ENCODE results near the gene GRIK4. TPM values are rescaled to one million over a fixed set of nuclear protein-coding genes. Genes with fewer than 3 reads are reported as not detected.
A peak's percentile ranks its signal among the peaks of the same experiment; 100 is the strongest.
"Not testable (repeated sequence)": the region's sequence is repeated elsewhere in the genome, so short reads cannot be mapped to it uniquely, and the experiment has no call there.

Gene GRIK4
- total RNA-seq, 1 experiment from 2014 or later = not detected

DNA sequence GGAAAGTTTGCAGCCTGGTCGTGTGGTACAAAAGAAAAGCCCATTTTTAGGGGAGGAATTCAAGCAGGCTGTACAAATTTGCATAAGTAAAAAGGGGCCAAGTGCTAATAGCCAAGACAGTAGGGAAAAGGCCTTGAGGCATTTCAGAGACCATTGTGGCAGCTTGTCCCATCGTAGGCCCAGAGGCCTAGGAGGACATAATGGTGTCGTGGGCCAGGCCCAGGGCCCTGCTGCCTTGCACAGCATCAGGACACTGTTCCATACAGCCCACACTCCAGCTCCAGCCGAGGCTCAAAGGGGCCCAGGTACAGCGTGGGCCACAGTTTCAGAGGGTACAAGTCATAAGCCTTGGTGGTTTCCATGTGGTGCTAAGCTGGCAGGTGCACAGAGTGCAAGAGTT, 106.9 kb downstream of the GRIK4 start:
- ChIA-PET POLR2A (no interaction called here), CTCF (interaction anchor here (0.7 kb wide), 1 partner anchor 105 kb away, joined by 3 read pairs; no protein-coding TSS in a partner anchor)
- no peak overlapping the region for H3K27ac Mint-ChIP-seq (ENCODE audit: low read depth, unreplicated experiment)
- H3K36me3 Mint-ChIP-seq (ENCODE audit: insufficient read depth, unreplicated experiment) = no peaks in the 10 kb centered on the region
- no peak for DNase-seq (ENCODE audit: unreplicated experiment)
- no peaks in the 10 kb centered on the region for H3K4me1 Mint-ChIP-seq (ENCODE audit: insufficient read depth, unreplicated experiment)
- no peak overlapping the region for H3K4me3 Mint-ChIP-seq (ENCODE audit: unreplicated experiment)
- TF ChIP-seq, protein P1, sequence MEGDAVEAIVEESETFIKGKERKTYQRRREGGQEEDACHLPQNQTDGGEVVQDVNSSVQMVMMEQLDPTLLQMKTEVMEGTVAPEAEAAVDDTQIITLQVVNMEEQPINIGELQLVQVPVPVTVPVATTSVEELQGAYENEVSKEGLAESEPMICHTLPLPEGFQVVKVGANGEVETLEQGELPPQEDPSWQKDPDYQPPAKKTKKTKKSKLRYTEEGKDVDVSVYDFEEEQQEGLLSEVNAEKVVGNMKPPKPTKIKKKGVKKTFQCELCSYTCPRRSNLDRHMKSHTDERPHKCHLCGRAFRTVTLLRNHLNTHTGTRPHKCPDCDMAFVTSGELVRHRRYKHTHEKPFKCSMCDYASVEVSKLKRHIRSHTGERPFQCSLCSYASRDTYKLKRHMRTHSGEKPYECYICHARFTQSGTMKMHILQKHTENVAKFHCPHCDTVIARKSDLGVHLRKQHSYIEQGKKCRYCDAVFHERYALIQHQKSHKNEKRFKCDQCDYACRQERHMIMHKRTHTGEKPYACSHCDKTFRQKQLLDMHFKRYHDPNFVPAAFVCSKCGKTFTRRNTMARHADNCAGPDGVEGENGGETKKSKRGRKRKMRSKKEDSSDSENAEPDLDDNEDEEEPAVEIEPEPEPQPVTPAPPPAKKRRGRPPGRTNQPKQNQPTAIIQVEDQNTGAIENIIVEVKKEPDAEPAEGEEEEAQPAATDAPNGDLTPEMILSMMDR (IDR thresholded peaks at IDR 0.05; ENCODE audit: unreplicated experiment) = no peak
- intact Hi-C loops (cut with micrococcal nuclease) = no loop called here
- no TSS peak for BruUV-seq (replicated peaks)
- no peaks in the 10 kb centered on the region for H3K27me3 Mint-ChIP-seq (ENCODE audit: insufficient read depth, unreplicated experiment)
- peaks cover 18% of the 10 kb centered on the region for H3K9me3 Mint-ChIP-seq (ENCODE audit: unreplicated experiment)

DNA sequence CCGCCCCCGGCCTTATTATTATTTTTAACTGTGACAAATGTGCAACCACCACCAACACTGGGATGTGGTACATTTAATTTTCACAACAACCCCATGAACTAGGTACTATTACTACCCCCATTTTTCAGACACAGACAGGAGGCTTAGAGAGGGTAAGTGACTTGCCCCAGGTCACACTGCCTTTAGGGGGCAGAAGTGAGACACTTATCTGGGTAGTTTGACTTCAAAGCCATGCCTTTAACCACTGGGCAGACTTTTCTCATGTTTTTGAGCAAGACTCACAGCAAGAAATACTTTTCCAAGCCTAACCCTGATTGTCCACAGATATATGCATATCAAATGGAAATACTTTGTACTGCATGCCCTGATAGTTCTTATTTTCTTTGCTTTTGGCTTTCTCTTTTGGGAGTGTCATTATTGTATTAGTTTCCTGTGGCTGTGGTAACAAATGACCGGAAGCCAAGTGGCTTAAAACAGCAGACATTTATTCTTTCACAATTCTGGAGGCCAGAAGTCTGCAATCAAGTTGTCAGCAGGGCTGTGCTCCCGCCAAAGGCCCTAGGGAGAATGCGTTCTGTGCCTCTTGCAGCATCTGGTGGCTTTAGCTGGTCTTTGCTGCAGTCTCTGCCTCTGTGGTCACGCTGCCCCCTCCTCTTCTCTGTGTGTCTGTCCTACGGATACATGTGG, 110.8 kb downstream of the GRIK4 start:
- TF ChIP-seq, protein P1 (IDR thresholded peaks at IDR 0.05; ENCODE audit: unreplicated experiment) = no peak
- Mint-ChIP-seq H3K4me3 (ENCODE audit: unreplicated experiment) (no peak overlapping the region), H3K9me3 (ENCODE audit: unreplicated experiment) (peaks cover 17% of the 10 kb centered on the region), H3K27me3 (ENCODE audit: insufficient read depth, unreplicated experiment) (peaks cover 26% of the 10 kb centered on the region), H3K27ac (ENCODE audit: low read depth, unreplicated experiment) (no peak overlapping the region), H3K36me3 (ENCODE audit: insufficient read depth, unreplicated experiment) (no peaks in the 10 kb centered on the region), H3K4me1 (ENCODE audit: insufficient read depth, unreplicated experiment) (no peaks in the 10 kb centered on the region)
- CTCF ChIA-PET = no interaction called here
- intact Hi-C loops (cut with micrococcal nuclease) = no loop called here
- POLR2A ChIA-PET = no interaction called here
- peak; percentile 18 for DNase-seq (ENCODE audit: unreplicated experiment)
- no TSS peak for BruUV-seq (replicated peaks)

DNA sequence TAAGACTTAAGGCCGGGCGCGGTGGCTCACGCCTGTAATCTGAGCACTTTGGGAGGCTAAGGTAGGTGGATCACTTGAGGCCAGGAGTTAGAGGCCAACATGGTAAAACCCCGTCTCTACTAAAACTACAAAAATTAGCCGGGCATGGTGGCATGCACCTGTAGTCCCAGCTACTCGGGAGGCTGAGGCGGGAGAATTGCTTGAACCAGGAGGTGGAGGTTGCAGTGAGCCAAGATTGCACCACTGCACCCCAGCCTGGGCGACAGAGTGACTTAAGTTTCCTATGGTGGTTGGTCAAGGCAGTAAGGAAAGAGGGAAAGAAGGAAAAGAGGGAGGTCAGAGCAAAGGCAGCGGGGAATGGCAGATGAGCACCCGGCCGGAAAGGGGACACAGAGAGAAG, 113.4 kb downstream of the GRIK4 start:
- intact Hi-C loops (cut with micrococcal nuclease); H3K9me3 Mint-ChIP-seq (ENCODE audit: unreplicated experiment); H3K4me1 Mint-ChIP-seq (ENCODE audit: insufficient read depth, unreplicated experiment); H3K27ac Mint-ChIP-seq (ENCODE audit: low read depth, unreplicated experiment); DNase-seq (ENCODE audit: unreplicated experiment); H3K4me3 Mint-ChIP-seq (ENCODE audit: unreplicated experiment); H3K36me3 Mint-ChIP-seq (ENCODE audit: insufficient read depth, unreplicated experiment); BruUV-seq (replicated peaks): not testable (repeated sequence)
- POLR2A ChIA-PET = interaction anchor here (0.7 kb wide), 1 partner anchor 21 kb away, joined by 3 read pairs; no protein-coding TSS in a partner anchor
- H3K27me3 Mint-ChIP-seq (ENCODE audit: insufficient read depth, unreplicated experiment) = peaks cover 43% of the 10 kb centered on the region
- CTCF ChIA-PET = interaction anchor here (0.7 to 1.1 kb wide), 3 partner anchors 8 to 1036 kb away, joined by 3 to 6 read pairs (median 5); no protein-coding TSS in a partner anchor

DNA sequence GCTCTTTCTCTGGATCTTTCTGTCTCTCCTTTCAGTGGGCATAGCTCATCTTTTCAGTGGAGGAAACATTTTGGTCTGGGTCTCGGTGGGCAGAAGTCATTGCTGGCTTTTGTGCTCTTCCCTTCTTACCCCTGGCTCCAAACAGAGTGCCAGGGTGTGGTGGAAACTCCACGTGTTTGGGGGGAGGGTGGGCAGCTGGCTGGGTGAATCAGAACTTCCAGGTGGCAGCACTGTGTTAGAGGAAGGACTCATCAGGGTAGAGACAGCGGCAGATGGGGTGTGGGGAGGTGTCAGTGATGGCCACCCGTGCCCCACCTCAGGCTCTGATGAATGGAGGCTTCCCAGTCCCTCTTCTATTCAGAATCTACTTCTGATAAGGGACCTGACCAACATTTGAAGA, 114.0 kb downstream of the GRIK4 start:
- TF ChIP-seq, protein P1 (IDR thresholded peaks at IDR 0.05; ENCODE audit: unreplicated experiment) = no peak
- POLR2A ChIA-PET = no interaction called here
- Mint-ChIP-seq H3K27ac (ENCODE audit: low read depth, unreplicated experiment) (no peak overlapping the region), H3K4me1 (ENCODE audit: insufficient read depth, unreplicated experiment) (no peaks in the 10 kb centered on the region), H3K36me3 (ENCODE audit: insufficient read depth, unreplicated experiment) (no peaks in the 10 kb centered on the region), H3K4me3 (ENCODE audit: unreplicated experiment) (no peak overlapping the region), H3K27me3 (ENCODE audit: insufficient read depth, unreplicated experiment) (peaks cover 43% of the 10 kb centered on the region), H3K9me3 (ENCODE audit: unreplicated experiment) (no peaks in the 10 kb centered on the region)
- BruUV-seq (replicated peaks) = no TSS peak
- CTCF ChIA-PET = interaction anchor here (0.7 kb wide), 1 partner anchor 17 kb away, joined by 6 read pairs; no protein-coding TSS in a partner anchor
- DNase-seq (ENCODE audit: unreplicated experiment) = no peak
- intact Hi-C loops (cut with micrococcal nuclease) = no loop called here

Measured in MCF 10A (cell line).